ENCODE measurements around the gene ANKRD23. TPM values are rescaled to one million over a fixed set of nuclear protein-coding genes. Genes with fewer than 3 reads are reported as not detected.

Gene ANKRD23
- total and polyA plus RNA-seq, 2 of the 13 experiments (the other 11 are each of a cell fraction or from before 2014, with no cell fraction given) = 1.5 to 1.6 TPM

DNA sequence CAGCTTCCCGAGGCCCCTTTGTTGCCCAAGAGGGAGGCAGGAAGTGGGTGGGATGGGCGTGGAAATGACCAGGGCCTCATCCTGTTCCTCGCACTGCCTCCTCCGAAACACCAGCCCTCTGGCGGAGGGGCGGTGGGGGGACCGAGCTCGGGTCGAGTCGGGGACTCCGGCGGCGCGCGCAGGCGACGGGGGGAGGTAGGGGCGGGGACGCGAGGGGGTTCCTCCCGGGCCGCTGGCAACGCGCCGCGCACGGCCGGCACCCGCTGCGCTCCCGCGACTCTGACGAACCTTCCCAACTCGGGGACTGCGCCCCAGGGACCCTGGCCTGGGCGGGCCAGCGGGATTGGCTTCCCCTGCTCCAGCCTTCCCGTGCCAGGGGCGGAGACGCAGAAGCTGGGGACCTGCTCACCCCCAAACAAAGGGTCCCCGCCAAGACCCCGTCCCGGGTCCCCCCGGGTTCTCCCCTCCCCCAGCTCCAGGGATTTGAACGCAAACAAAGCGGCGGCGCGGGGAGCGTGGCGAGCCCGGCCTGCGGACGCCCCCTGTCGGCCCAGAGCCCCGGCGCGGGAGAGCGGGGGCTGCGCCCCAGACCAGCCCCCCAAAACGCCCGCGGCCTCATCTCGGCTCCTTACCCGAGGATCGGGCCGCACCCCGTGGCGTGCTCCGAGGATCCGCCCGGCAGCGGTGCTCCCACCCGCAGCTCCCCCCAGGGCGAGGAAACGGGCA, 24.9 kb upstream of the ANKRD23 start (continued):
- TF ChIP-seq HNRNPL (IDR thresholded peaks at IDR 0.05; ENCODE audit: low read depth, low read length) (no peak), KLF11 (CRISPR knock-in tag; IDR thresholded peaks at IDR 0.05) (no peak), TCF12 (IDR thresholded peaks at IDR 0.05) (no peak), TCF12 (CRISPR knock-in tag; IDR thresholded peaks at IDR 0.05) (no peak; the same call in 1 of the 2 replicates), POLR2G (IDR thresholded peaks at IDR 0.05; ENCODE audit: low read depth, low read length) (peak; percentile 82), NFE2L1 (CRISPR knock-in tag; IDR thresholded peaks at IDR 0.05; ENCODE audit: borderline replicate concordance) (no peak), KLF16 (CRISPR knock-in tag; IDR thresholded peaks at IDR 0.05) (no peak; a peak in 1 of 4 replicates), ZC3H4 (CRISPR knock-in tag; IDR thresholded peaks at IDR 0.05; ENCODE audit: borderline replicate concordance) (no peak; the same call in 1 of the 2 replicates), PPARG (CRISPR knock-in tag; conservative IDR thresholded peaks at IDR 0.05) (0 out of 2 replicates have a peak, but pooled peaks have one; percentile 11), DPF2 (CRISPR knock-in tag; IDR thresholded peaks at IDR 0.05; ENCODE audit: borderline replicate concordance, low read depth) (peak; percentile 61; the same call in 1 of the 2 replicates), ZNF790 (CRISPR knock-in tag; IDR thresholded peaks at IDR 0.05; ENCODE audit: borderline replicate concordance) (0 out of 2 replicates have a peak, but pooled peaks have one; percentile 24), SMARCC2 (IDR thresholded peaks at IDR 0.05) (no peak)
- TF ChIP-seq, protein P1, sequence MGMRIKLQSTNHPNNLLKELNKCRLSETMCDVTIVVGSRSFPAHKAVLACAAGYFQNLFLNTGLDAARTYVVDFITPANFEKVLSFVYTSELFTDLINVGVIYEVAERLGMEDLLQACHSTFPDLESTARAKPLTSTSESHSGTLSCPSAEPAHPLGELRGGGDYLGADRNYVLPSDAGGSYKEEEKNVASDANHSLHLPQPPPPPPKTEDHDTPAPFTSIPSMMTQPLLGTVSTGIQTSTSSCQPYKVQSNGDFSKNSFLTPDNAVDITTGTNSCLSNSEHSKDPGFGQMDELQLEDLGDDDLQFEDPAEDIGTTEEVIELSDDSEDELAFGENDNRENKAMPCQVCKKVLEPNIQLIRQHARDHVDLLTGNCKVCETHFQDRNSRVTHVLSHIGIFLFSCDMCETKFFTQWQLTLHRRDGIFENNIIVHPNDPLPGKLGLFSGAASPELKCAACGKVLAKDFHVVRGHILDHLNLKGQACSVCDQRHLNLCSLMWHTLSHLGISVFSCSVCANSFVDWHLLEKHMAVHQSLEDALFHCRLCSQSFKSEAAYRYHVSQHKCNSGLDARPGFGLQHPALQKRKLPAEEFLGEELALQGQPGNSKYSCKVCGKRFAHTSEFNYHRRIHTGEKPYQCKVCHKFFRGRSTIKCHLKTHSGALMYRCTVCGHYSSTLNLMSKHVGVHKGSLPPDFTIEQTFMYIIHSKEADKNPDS (CRISPR knock-in tag; IDR thresholded peaks at IDR 0.05) = 0 out of 2 replicates have a peak, but pooled peaks have one; percentile 46
- TF ChIP-seq, protein P2, sequence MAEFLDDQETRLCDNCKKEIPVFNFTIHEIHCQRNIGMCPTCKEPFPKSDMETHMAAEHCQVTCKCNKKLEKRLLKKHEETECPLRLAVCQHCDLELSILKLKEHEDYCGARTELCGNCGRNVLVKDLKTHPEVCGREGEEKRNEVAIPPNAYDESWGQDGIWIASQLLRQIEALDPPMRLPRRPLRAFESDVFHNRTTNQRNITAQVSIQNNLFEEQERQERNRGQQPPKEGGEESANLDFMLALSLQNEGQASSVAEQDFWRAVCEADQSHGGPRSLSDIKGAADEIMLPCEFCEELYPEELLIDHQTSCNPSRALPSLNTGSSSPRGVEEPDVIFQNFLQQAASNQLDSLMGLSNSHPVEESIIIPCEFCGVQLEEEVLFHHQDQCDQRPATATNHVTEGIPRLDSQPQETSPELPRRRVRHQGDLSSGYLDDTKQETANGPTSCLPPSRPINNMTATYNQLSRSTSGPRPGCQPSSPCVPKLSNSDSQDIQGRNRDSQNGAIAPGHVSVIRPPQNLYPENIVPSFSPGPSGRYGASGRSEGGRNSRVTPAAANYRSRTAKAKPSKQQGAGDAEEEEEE (CRISPR knock-in tag; IDR thresholded peaks at IDR 0.05; ENCODE audit: borderline replicate concordance) = peak; percentile 57; the same call in 1 of the 2 replicates
- TF ChIP-seq, protein P3, sequence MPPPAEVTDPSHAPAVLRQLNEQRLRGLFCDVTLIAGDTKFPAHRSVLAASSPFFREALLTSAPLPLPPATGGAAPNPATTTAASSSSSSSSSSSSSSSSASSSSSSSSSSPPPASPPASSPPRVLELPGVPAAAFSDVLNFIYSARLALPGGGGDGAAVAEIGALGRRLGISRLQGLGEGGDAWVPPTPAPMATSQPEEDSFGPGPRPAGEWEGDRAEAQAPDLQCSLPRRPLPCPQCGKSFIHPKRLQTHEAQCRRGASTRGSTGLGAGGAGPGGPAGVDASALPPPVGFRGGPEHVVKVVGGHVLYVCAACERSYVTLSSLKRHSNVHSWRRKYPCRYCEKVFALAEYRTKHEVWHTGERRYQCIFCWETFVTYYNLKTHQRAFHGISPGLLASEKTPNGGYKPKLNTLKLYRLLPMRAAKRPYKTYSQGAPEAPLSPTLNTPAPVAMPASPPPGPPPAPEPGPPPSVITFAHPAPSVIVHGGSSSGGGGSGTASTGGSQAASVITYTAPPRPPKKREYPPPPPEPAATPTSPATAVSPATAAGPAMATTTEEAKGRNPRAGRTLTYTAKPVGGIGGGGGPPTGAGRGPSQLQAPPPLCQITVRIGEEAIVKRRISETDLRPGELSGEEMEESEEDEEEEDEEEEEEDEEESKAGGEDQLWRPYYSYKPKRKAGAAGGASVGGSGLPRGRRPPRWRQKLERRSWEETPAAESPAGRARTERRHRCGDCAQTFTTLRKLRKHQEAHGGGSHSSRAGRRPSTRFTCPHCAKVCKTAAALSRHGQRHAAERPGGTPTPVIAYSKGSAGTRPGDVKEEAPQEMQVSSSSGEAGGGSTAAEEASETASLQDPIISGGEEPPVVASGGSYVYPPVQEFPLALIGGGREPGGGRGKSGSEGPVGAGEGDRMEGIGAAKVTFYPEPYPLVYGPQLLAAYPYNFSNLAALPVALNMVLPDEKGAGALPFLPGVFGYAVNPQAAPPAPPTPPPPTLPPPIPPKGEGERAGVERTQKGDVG (CRISPR knock-in tag; IDR thresholded peaks at IDR 0.05; ENCODE audit: borderline replicate concordance) = no peak
- TF ChIP-seq, protein P4, sequence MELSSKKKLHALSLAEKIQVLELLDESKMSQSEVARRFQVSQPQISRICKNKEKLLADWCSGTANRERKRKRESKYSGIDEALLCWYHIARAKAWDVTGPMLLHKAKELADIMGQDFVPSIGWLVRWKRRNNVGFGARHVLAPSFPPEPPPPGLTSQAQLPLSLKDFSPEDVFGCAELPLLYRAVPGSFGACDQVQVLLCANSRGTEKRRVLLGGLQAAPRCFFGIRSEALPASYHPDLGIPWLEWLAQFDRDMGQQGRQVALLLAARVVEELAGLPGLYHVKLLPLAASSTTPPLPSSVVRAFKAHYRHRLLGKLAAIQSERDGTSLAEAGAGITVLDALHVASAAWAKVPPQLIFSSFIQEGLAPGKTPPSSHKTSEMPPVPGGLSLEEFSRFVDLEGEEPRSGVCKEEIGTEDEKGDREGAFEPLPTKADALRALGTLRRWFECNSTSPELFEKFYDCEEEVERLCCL (CRISPR knock-in tag; IDR thresholded peaks at IDR 0.05; ENCODE audit: borderline replicate concordance) = no peak
- TF ChIP-seq, protein P5, sequence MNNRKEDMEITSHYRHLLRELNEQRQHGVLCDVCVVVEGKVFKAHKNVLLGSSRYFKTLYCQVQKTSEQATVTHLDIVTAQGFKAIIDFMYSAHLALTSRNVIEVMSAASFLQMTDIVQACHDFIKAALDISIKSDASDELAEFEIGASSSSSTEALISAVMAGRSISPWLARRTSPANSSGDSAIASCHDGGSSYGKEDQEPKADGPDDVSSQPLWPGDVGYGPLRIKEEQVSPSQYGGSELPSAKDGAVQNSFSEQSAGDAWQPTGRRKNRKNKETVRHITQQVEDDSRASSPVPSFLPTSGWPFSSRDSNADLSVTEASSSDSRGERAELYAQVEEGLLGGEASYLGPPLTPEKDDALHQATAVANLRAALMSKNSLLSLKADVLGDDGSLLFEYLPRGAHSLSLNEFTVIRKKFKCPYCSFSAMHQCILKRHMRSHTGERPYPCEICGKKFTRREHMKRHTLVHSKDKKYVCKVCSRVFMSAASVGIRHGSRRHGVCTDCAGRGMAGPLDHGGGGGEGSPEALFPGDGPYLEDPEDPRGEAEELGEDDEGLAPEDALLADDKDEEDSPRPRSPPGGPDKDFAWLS (CRISPR knock-in tag; IDR thresholded peaks at IDR 0.05; ENCODE audit: borderline replicate concordance) = no peak; the same call in 1 of the 2 replicates

Measured in HepG2 (cell line).